ENCODE results near the gene ITCH. TPM values are rescaled to one million over a fixed set of nuclear protein-coding genes. Genes with fewer than 3 reads are reported as not detected.
"Not testable (repeated sequence)": the region's sequence is repeated elsewhere in the genome, so short reads cannot be mapped to it uniquely, and the experiment has no call there.

The ITCH gene
- total RNA-seq, 2 experiments from 2014 or later, result 52.1 to 59.9 TPM

GRCh38 chr20:34472246-34472925 lies 109.3 kb downstream of the ITCH start:
- Mint-ChIP-seq H3K36me3 (ENCODE audit: low read depth) (peaks cover 45% of the 10 kb centered on the region), H3K4me3 (no peak overlapping the region), H3K27ac (no peak overlapping the region), H3K27me3 (ENCODE audit: low read depth) (no peaks in the 10 kb centered on the region), H3K4me1 (ENCODE audit: low read depth) (peaks cover 12% of the 10 kb centered on the region), H3K9me3 (ENCODE audit: insufficient read depth) (no peaks in the 10 kb centered on the region)
- POLR2A ChIA-PET, result no interaction called here
- ATAC-seq (no peak), DNase-seq (no peak)
- CTCF ChIA-PET, result interaction anchor here (1.0 to 7.9 kb wide), 3 partner anchors 30 to 160 kb away, joined by 3 to 79 read pairs (median 3); no protein-coding TSS in a partner anchor

GRCh38 chr20:34473262-34473883 lies 110.3 kb downstream of the ITCH start:
- peaks cover 12% of the 10 kb centered on the region for H3K4me1 Mint-ChIP-seq (ENCODE audit: low read depth)
- DNase-seq, result peak; percentile 52
- H3K4me3 Mint-ChIP-seq, result no peak overlapping the region
- H3K9me3 Mint-ChIP-seq (ENCODE audit: insufficient read depth), result no peaks in the 10 kb centered on the region
- no peak for ATAC-seq
- H3K27me3 Mint-ChIP-seq (ENCODE audit: low read depth), result no peaks in the 10 kb centered on the region
- no peak overlapping the region for H3K27ac Mint-ChIP-seq
- ChIA-PET CTCF (interaction anchor here (0.6 to 7.9 kb wide), 5 partner anchors 31 to 161 kb away, joined by 3 to 79 read pairs (median 3); no protein-coding TSS in a partner anchor), POLR2A (no interaction called here)
- peaks cover 52% of the 10 kb centered on the region for H3K36me3 Mint-ChIP-seq (ENCODE audit: low read depth)

- Mint-ChIP-seq H3K27ac (no peak overlapping the region), H3K9me3 (ENCODE audit: insufficient read depth) (no peaks in the 10 kb centered on the region), H3K4me1 (ENCODE audit: low read depth) (peaks cover 16% of the 10 kb centered on the region), H3K36me3 (ENCODE audit: low read depth) (peaks cover 64% of the 10 kb centered on the region), H3K4me3 (no peak overlapping the region), H3K27me3 (ENCODE audit: low read depth) (no peaks in the 10 kb centered on the region)
- peak; percentile 37 for DNase-seq
- ChIA-PET POLR2A (no interaction called here), CTCF (interaction anchor here (1.3 to 3.2 kb wide), 3 partner anchors 128 to 294 kb away, joined by 3 to 23 read pairs (median 5); no protein-coding TSS in a partner anchor)
- peak; percentile 79 for ATAC-seq
Observed at GRCh38 chr20:34475979-34476736, 113.1 kb downstream of the ITCH start.

- H3K36me3 Mint-ChIP-seq (ENCODE audit: low read depth), result peaks cover 75% of the 10 kb centered on the region
- POLR2A ChIA-PET, result no interaction called here
- H3K4me1 Mint-ChIP-seq (ENCODE audit: low read depth), result peaks cover 16% of the 10 kb centered on the region
- peaks cover 8% of the 10 kb centered on the region for H3K9me3 Mint-ChIP-seq (ENCODE audit: insufficient read depth)
- DNase-seq (no peak), ATAC-seq (no peak)
- no peak overlapping the region for H3K4me3 Mint-ChIP-seq
- H3K27me3 Mint-ChIP-seq (ENCODE audit: low read depth), result no peaks in the 10 kb centered on the region
- H3K27ac Mint-ChIP-seq, result no peak overlapping the region
- CTCF ChIA-PET, result interaction anchor here (1.1 kb wide), 1 partner anchor 167 kb away, joined by 4 read pairs; no protein-coding TSS in a partner anchor
Observed at GRCh38 chr20:34479627-34480026, 116.6 kb downstream of the ITCH start.

DNA sequence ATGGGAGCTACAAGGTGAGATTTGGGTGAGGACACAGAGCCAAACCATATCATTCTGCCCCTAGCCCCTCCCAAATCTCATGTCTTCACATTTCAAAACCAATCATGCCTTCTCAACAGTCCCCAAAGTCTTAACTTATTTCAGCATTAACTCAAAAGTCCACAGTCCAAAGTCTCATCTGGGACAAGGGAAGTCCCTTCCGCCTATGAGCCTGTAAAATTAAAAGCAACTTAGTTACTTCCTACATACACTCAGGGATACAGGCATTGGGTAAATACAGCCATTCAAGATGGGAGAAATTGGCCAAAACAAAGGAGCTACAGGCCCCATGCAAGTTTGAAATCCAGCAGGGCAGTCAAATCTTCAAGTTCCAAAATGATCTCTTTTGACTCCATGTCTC lies 119.1 kb downstream of the ITCH start:
- H3K27ac Mint-ChIP-seq, POLR2A ChIA-PET: not testable (repeated sequence)
- CTCF ChIA-PET, result interaction anchor here (1.5 kb wide), 1 partner anchor 170 kb away, joined by 4 read pairs; no protein-coding TSS in a partner anchor

GRCh38 chr20:34483585-34484220 lies 120.6 kb downstream of the ITCH start:
- H3K27ac Mint-ChIP-seq; DNase-seq; H3K4me1 Mint-ChIP-seq (ENCODE audit: low read depth); H3K4me3 Mint-ChIP-seq; POLR2A ChIA-PET; ATAC-seq; H3K27me3 Mint-ChIP-seq (ENCODE audit: low read depth); H3K9me3 Mint-ChIP-seq (ENCODE audit: insufficient read depth): not testable (repeated sequence)
- H3K36me3 Mint-ChIP-seq (ENCODE audit: low read depth), result peaks cover 70% of the 10 kb centered on the region
- CTCF ChIA-PET, result interaction anchor here (1.6 kb wide), 1 partner anchor 171 kb away, joined by 8 read pairs; no protein-coding TSS in a partner anchor

More for the DNA sequence above, 119.1 kb downstream of the ITCH start:
- H3K9me3 Mint-ChIP-seq (ENCODE audit: insufficient read depth); H3K27me3 Mint-ChIP-seq (ENCODE audit: low read depth); H3K4me3 Mint-ChIP-seq; DNase-seq; ATAC-seq; H3K4me1 Mint-ChIP-seq (ENCODE audit: low read depth): not testable (repeated sequence)
- H3K36me3 Mint-ChIP-seq (ENCODE audit: low read depth), result peaks cover 69% of the 10 kb centered on the region

DNA sequence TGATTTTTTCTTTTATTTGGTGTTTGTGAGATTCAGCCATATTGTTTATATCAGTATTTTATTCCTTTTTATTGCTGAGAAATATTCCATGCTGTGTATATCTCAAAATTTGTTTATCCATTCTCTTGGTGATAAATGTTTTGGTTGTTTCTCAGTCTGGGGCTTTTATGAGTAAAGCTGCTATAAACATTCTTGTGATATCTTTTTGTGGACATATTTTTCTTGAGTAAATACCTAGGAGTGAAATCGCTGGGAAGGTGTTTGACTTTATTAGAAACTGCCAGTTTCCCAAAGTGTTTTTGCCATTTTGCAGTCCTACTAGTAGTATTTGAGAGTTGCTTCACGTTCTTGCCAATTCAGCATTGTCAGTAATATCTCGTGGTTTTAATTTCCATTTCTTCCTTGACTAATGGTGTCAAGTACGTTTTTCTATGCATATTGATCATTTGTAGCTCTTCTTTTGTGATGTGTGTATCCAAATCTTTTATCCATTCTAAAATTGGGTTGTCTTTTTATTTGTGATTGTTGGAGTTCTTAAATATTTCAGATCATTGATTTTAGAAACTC lies 122.1 kb downstream of the ITCH start:
- Mint-ChIP-seq H3K9me3 (ENCODE audit: insufficient read depth) (peaks cover 8% of the 10 kb centered on the region), H3K4me3 (no peak overlapping the region), H3K36me3 (ENCODE audit: low read depth) (peaks cover 69% of the 10 kb centered on the region), H3K27ac (no peak overlapping the region), H3K27me3 (ENCODE audit: low read depth) (no peaks in the 10 kb centered on the region), H3K4me1 (ENCODE audit: low read depth) (no peaks in the 10 kb centered on the region)
- no peak for DNase-seq
- CTCF ChIA-PET, result interaction anchor here (1.5 to 1.6 kb wide), 4 partner anchors 31 to 285 kb away, joined by 3 to 8 read pairs (median 4); partner anchors contain the start of gene DYNLRB1
- POLR2A ChIA-PET, result no interaction called here
- ATAC-seq, result no peak

DNA sequence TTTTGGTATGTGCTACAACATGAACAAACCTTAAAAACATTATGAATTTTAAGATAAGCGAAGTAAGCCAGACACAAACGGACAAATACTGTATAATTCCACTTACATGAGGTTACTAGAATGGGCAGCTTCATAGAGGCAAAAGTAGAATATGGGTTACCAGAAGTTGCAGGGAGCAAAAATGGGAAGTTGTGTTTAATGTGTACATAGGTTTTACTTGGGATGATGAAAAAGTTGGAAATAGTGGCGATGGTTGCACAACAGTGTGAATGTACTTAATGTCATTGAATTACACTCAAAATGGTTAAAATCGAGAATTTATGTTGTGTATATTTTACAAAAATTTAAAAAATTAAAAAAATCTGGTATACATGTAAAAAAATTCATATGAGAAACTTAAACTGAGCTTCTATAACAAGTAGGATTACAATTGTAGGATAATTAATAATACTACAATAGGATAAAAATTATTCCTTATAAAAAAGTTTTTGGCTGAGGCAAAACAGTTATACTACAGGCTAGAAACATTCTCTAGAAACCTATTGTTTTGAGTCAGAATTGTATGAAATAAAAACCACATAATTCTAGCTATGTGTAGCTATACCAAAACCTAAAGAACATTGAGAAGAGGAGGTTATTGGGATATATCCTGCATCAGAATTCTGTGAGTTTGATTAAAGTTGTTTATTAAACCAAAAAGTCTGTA lies 128.3 kb downstream of the ITCH start:
- H3K27me3 Mint-ChIP-seq (ENCODE audit: low read depth), result no peaks in the 10 kb centered on the region
- no peaks in the 10 kb centered on the region for H3K4me1 Mint-ChIP-seq (ENCODE audit: low read depth)
- no peak overlapping the region for H3K4me3 Mint-ChIP-seq
- ChIA-PET POLR2A (no interaction called here), CTCF (interaction anchor here (0.5 to 1.4 kb wide), 4 partner anchors 24 to 419 kb away, joined by 4 to 6 read pairs (median 4); partner anchors contain the start of gene DYNLRB1)
- peaks cover 65% of the 10 kb centered on the region for H3K36me3 Mint-ChIP-seq (ENCODE audit: low read depth)
- ATAC-seq (no peak), DNase-seq (no peak)
- H3K9me3 Mint-ChIP-seq (ENCODE audit: insufficient read depth), result no peaks in the 10 kb centered on the region
- no peak overlapping the region for H3K27ac Mint-ChIP-seq

DNA sequence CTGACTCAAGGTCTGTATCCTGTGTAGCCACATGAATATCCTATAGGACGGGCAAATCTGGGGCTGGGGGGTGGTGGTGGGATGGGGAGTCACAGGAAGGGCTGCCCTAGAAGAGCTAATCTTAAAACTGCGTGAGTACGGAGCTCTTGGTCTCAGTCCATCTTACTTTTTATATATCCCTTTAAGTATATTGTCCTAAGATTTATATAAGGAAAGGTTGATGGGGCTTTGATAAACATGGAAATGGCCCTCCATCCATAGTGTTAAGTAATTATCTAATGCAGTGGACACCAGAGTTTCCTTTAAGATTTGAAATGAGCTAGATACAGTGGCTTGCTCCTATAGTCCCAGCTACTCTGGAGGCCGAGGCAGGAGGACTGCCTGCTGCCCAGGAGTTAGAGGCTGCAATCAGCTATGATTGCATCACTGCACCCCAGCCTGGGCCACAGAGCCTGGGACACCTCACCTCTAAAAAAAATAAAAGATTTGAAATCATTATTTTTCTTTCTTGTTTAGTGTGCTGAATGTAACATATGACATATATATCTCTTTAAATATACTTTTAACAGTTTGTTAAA lies 128.9 kb downstream of the ITCH start:
- no peaks in the 10 kb centered on the region for H3K9me3 Mint-ChIP-seq (ENCODE audit: insufficient read depth)
- POLR2A ChIA-PET, result no interaction called here
- H3K4me1 Mint-ChIP-seq (ENCODE audit: low read depth), result no peaks in the 10 kb centered on the region
- DNase-seq (no peak), ATAC-seq (no peak)
- no peak overlapping the region for H3K4me3 Mint-ChIP-seq
- CTCF ChIA-PET, result interaction anchor here (1.2 to 1.4 kb wide), 3 partner anchors 24 to 179 kb away, joined by 4 to 6 read pairs (median 5); partner anchors contain the start of gene DYNLRB1
- no peaks in the 10 kb centered on the region for H3K27me3 Mint-ChIP-seq (ENCODE audit: low read depth)
- H3K27ac Mint-ChIP-seq, result no peak overlapping the region
- H3K36me3 Mint-ChIP-seq (ENCODE audit: low read depth), result peaks cover 68% of the 10 kb centered on the region

GRCh38 chr20:34493646-34494045 lies 130.6 kb downstream of the ITCH start:
- Mint-ChIP-seq H3K9me3 (ENCODE audit: insufficient read depth) (peaks cover 1% of the 10 kb centered on the region), H3K4me1 (ENCODE audit: low read depth) (no peaks in the 10 kb centered on the region), H3K36me3 (ENCODE audit: low read depth) (peaks cover 76% of the 10 kb centered on the region), H3K4me3 (no peak overlapping the region), H3K27ac (no peak overlapping the region), H3K27me3 (ENCODE audit: low read depth) (no peaks in the 10 kb centered on the region)
- DNase-seq (no peak), ATAC-seq (no peak)
- ChIA-PET POLR2A (no interaction called here), CTCF (interaction anchor here (1.2 kb wide), 1 partner anchor 181 kb away, joined by 5 read pairs; no protein-coding TSS in a partner anchor)

Measured in activated CD8-positive, alpha-beta T cell treated with anti-CD3 and anti-CD28 coated beads, Interleukin-2, amount 10 ng/mL, durations not matched to agents 7 days and 5 days (primary cell).